ENCODE measurements around the gene GAPT.

GRCh38 chr5:58501778-58502417, 10.7 kb downstream of the GAPT start:
- TF ChIP-seq CTCF (IDR thresholded peaks at IDR 0.05): no peak
- TF ChIP-seq POLR2A (IDR thresholded peaks at IDR 0.05): no peak
